B cell (primary cell): ENCODE results near the gene CSNK1E. TPM values are rescaled to one million over a fixed set of nuclear protein-coding genes. Genes with fewer than 3 reads are reported as not detected.

Experiments
- ATAC-seq: fragments of 200-7000 bp; cut with Tn5 transposase; one replicate; pipeline ENCODE4 v1.10.0; 2021; ENCODE audit warnings: low read depth, mild to moderate bottlenecking, moderate number of reproducible peaks, moderate library complexity
- CTCF ChIA-PET: fragments of 350-600 bp; sonication (Branson Sonifier 250); formaldehyde crosslinking; loops from one replicate; lab custom pipeline; 2021; ENCODE audit warnings: antibody characterized with exemption, inconsistent platforms; lab: Charles Lee
- POLR2A ChIA-PET: fragments of 350-600 bp; sonication (Branson Sonifier 250); formaldehyde crosslinking; loops from one replicate; lab custom pipeline; 2021; ENCODE audit warnings: antibody characterized with exemption; lab: Charles Lee
- DNase-seq: peaks from one replicate; pipeline ENCODE4 v3.0.0; 2013
- H2AFZ ChIP-seq: 2 replicates; pipeline ENCODE4 v1.6.1; 2012; ENCODE audit warnings: mild to moderate bottlenecking, low read depth, low read length; ENCODE audit not compliant: insufficient read depth, poor library complexity, severe bottlenecking
- H3K27ac ChIP-seq, 2 donors: 1 replicate in 1 of 2; 2 replicates in 1 of 2; pipeline ENCODE4 v1.5.1; 2012 to 2013; ENCODE audit warnings: low read length in 2 of 2, mild to moderate bottlenecking in 2 of 2, moderate library complexity in 1 of 2
- H3K27me3 ChIP-seq, 4 experiments: fragments of 200-600 bp in 1 of 4; sonication (generic) in 1 of 4; replicated peaks in 1 of 4; 1 replicate in 2 of 4; 2 replicates in 2 of 4; pipeline versions ENCODE4 v1.6.1 to v1.7.0; 2013 to 2016; ENCODE audit warnings: low read length in 3 of 4, mild to moderate bottlenecking in 2 of 4, mixed read lengths in 1 of 4, moderate library complexity in 1 of 4; ENCODE audit not compliant: insufficient read depth in 4 of 4, control insufficient read depth in 3 of 4; ENCODE audit errors: control extremely low read depth in 1 of 4
- H3K36me3 ChIP-seq, 2 experiments: replicated peaks in 1 of 2; 1 replicate in 1 of 2; 2 replicates in 1 of 2; pipeline versions ENCODE4 v1.6.1 to v1.7.1; 2013; ENCODE audit warnings: low read length in 1 of 2; ENCODE audit not compliant: insufficient read depth in 2 of 2, control insufficient read depth in 1 of 2; ENCODE audit errors: control extremely low read depth in 1 of 2, extremely low read depth in 1 of 2
- H3K4me1 ChIP-seq, 2 donors: fragments of 200-600 bp in 1 of 2; sonication (generic) in 1 of 2; 1 replicate in 1 of 2; 2 replicates in 1 of 2; pipeline versions ENCODE4 v1.5.1 to v1.6.1; 2013 to 2017; ENCODE audit warnings: low read length in 2 of 2; ENCODE audit not compliant: control insufficient read depth in 2 of 2, insufficient read depth in 2 of 2
- H3K4me2 ChIP-seq: replicated peaks from 2 replicates; pipeline ENCODE3; 2012; ENCODE audit warnings: mild to moderate bottlenecking, low read depth, low read length; ENCODE audit not compliant: poor library complexity, severe bottlenecking
- H3K4me3 ChIP-seq, 5 experiments: fragments of 200-600 bp in 1 of 5; sonication (generic) in 1 of 5; 1 replicate in 3 of 5; 2 replicates in 2 of 5; pipeline versions ENCODE4 v1.5.1 to v1.7.0; 2011 to 2016; ENCODE audit warnings: low read length in 4 of 5, mild to moderate bottlenecking in 4 of 5, low read depth in 2 of 5, control low read depth in 1 of 5, moderate library complexity in 1 of 5; ENCODE audit not compliant: insufficient read depth in 1 of 5; ENCODE audit errors: control extremely low read depth in 1 of 5, extremely low read depth in 1 of 5
- H3K79me2 ChIP-seq: fragments of 200-600 bp; sonication (generic); one replicate; pipeline ENCODE4 v1.6.0; 2016; ENCODE audit warnings: low read length; ENCODE audit not compliant: control insufficient read depth, insufficient read depth
- H3K9ac ChIP-seq: fragments of 200-600 bp; sonication (generic); 2 replicates; pipeline ENCODE4 v1.6.1; 2017; ENCODE audit warnings: mild to moderate bottlenecking, low read length, moderate library complexity
- H3K9me3 ChIP-seq, 3 donors: one replicate each; pipeline versions ENCODE4 v1.6.1 to v1.7.1; 2013; ENCODE audit warnings: low read length in 2 of 3; ENCODE audit not compliant: control insufficient read depth in 2 of 3, insufficient read depth in 1 of 3; ENCODE audit errors: control extremely low read depth in 1 of 3
- H4K20me1 ChIP-seq: 2 replicates; pipeline ENCODE4 v1.6.0; 2012; ENCODE audit warnings: mild to moderate bottlenecking, low read length; ENCODE audit not compliant: insufficient read depth, control insufficient read depth, poor library complexity, severe bottlenecking
- H3K27ac Mint-ChIP-seq: one replicate; pipeline ENCODE4 v1.8.0; 2021; ENCODE audit warnings: mixed read lengths
- H3K27me3 Mint-ChIP-seq: one replicate; pipeline ENCODE4 v1.8.0; 2021; ENCODE audit warnings: mixed read lengths
- H3K4me1 Mint-ChIP-seq: one replicate; pipeline ENCODE4 v1.8.0; 2021; ENCODE audit warnings: mixed read lengths
- H3K4me3 Mint-ChIP-seq: one replicate; pipeline ENCODE4 v1.8.0; 2021; ENCODE audit warnings: mixed read lengths
- H3K9me3 Mint-ChIP-seq: one replicate; pipeline ENCODE4 v1.8.0; 2022; ENCODE audit warnings: mixed read lengths; ENCODE audit not compliant: insufficient read depth
- EZH2 ChIP-seq: IDR thresholded peaks from 2 replicates; pipeline ENCODE4 v1.6.1; 2012; ENCODE audit warnings: borderline replicate concordance, low read depth, mild to moderate bottlenecking, moderate library complexity, low read length; ENCODE audit not compliant: insufficient read depth, poor library complexity, severe bottlenecking
- WGBS: methylation state at CpG from one replicate; pipeline ENCODE4 v1.1.5; 2013; ENCODE audit warnings: missing lambda C conversion rate; ENCODE audit not compliant: insufficient coverage; 5-methylcytosine and 5-hydroxymethylcytosine counted together
- intact Hi-C: fragments of 100-400 bp; cut with micrococcal nuclease; formaldehyde crosslinking; loops from one replicate; pipeline ENCODE4 v1.10.0; 2022
- polyA plus RNA-seq: library from polyadenylated mRNA; depleted of rRNA; stranded (reverse); fragments of >200 nt; gene quantifications from 2 replicates; pipeline ENCODE4 v1.2.3, GENCODE V29; 2012
- total RNA-seq, 2 donors: library from RNA; stranded (reverse); fragments of 120-200 nt in 1 of 2; gene quantifications; 1 replicate in 1 of 2; 2 replicates in 1 of 2; pipeline versions ENCODE4 v1.2.3 to v1.2.4, GENCODE V29; 2013 to 2022
- TF ChIP-seq, protein P1 (sequence below): fragments of 200-600 bp; IDR thresholded peaks from one replicate; pipeline ENCODE4 v1.8.0; 2022; ENCODE audit warnings: antibody characterized with exemption, mild to moderate bottlenecking

CSNK1E gene
- total and polyA plus RNA-seq, 2 donors (not counting 1 experiment from before 2014, with no cell fraction given), result 113 to 133 TPM

GRCh38 chr22:38327396-38327795, 10.2 kb upstream of the CSNK1E start:
- POLR2A ChIA-PET, result no interaction called here
- Histone ChIP-seq H4K20me1 (no peaks in the 10 kb centered on the region), H3K4me2 (no peak overlapping the region), H3K27ac (no peak overlapping the region), H3K36me3 (no peaks in the 10 kb centered on the region), H3K9ac (no peak overlapping the region), H2AFZ (no peak overlapping the region), H3K9me3 (peaks cover 0 to 2% (median 0%) of the 10 kb centered on the region in 3 donors), H3K27me3 (no peaks in the 10 kb centered on the region), H3K79me2 (no peaks in the 10 kb centered on the region), H3K4me3 (no peak overlapping the region), H3K4me1 (no peaks in the 10 kb centered on the region)
- no peaks in the 10 kb centered on the region for H3K27me3 Mint-ChIP-seq
- no peaks in the 10 kb centered on the region for H3K9me3 Mint-ChIP-seq
- 86% methylated on average over 6 of the region's 7 CpGs for WGBS
- no peak overlapping the region for H3K4me3 Mint-ChIP-seq
- no peak for ATAC-seq
- CTCF ChIA-PET, result no interaction called here
- no peaks in the 10 kb centered on the region for H3K4me1 Mint-ChIP-seq
- H3K27ac Mint-ChIP-seq, result no peak overlapping the region
- TF ChIP-seq, protein P1, sequence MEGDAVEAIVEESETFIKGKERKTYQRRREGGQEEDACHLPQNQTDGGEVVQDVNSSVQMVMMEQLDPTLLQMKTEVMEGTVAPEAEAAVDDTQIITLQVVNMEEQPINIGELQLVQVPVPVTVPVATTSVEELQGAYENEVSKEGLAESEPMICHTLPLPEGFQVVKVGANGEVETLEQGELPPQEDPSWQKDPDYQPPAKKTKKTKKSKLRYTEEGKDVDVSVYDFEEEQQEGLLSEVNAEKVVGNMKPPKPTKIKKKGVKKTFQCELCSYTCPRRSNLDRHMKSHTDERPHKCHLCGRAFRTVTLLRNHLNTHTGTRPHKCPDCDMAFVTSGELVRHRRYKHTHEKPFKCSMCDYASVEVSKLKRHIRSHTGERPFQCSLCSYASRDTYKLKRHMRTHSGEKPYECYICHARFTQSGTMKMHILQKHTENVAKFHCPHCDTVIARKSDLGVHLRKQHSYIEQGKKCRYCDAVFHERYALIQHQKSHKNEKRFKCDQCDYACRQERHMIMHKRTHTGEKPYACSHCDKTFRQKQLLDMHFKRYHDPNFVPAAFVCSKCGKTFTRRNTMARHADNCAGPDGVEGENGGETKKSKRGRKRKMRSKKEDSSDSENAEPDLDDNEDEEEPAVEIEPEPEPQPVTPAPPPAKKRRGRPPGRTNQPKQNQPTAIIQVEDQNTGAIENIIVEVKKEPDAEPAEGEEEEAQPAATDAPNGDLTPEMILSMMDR, result no peak
- no peak for TF ChIP-seq EZH2
- intact Hi-C loops, result no loop called here
- no peak for DNase-seq

DNA sequence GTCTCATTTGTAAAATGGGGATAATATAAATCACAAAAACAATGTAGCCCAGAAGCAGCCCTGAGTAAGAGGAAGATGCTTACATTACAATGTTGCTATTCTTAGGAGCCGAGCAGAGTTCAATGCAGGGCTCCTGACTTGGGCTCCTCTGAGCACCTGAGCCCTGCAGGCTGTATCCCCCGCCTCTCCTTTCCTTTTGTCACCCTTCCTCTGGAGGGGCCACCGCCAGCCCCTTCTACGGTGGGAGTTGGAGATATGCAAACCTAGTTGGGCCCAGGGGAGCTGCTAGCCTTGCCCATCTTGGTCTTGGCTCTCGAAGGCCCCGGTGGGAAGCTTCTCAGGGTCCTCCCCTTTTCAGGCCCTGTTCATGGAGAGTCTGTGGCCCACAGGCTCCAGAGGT, 8.4 kb upstream of the CSNK1E start:
- no peak overlapping the region for H3K4me3 ChIP-seq
- no peaks in the 10 kb centered on the region for H3K79me2 ChIP-seq
- WGBS, result 62% methylated on average over 2 of the region's 6 CpGs
- Mint-ChIP-seq H3K9me3 (no peaks in the 10 kb centered on the region), H3K4me3 (no peak overlapping the region), H3K27ac (no peak overlapping the region), H3K27me3 (no peaks in the 10 kb centered on the region), H3K4me1 (no peaks in the 10 kb centered on the region)
- no peak overlapping the region for H3K27ac ChIP-seq
- ChIA-PET POLR2A (no interaction called here), CTCF (no interaction called here)
- H3K9ac ChIP-seq, result no peak overlapping the region
- intact Hi-C loops, result no loop called here
- DNase-seq, result no peak
- H3K36me3 ChIP-seq, result no peaks in the 10 kb centered on the region
- no peaks in the 10 kb centered on the region for H4K20me1 ChIP-seq
- H2AFZ ChIP-seq, result no peak overlapping the region
- peaks cover 0 to 2% (median 0%) of the 10 kb centered on the region in 3 donors for H3K9me3 ChIP-seq
- no peaks in the 10 kb centered on the region for H3K27me3 ChIP-seq
- no peaks in the 10 kb centered on the region for H3K4me1 ChIP-seq
- no peak for ATAC-seq
- TF ChIP-seq, protein P1, result no peak
- no peak for TF ChIP-seq EZH2
- H3K4me2 ChIP-seq, result no peak overlapping the region
